Measurements from ENCODE around the gene THOC5. TPM values are rescaled to one million over a fixed set of nuclear protein-coding genes. Genes with fewer than 3 reads are reported as not detected.
"Not testable (repeated sequence)": the region's sequence is repeated elsewhere in the genome, so short reads cannot be mapped to it uniquely, and the experiment has no call there.

The THOC5 gene
- polyA plus RNA-seq, 4 donors = 20.7 to 32.4 (median 26.8) TPM

DNA sequence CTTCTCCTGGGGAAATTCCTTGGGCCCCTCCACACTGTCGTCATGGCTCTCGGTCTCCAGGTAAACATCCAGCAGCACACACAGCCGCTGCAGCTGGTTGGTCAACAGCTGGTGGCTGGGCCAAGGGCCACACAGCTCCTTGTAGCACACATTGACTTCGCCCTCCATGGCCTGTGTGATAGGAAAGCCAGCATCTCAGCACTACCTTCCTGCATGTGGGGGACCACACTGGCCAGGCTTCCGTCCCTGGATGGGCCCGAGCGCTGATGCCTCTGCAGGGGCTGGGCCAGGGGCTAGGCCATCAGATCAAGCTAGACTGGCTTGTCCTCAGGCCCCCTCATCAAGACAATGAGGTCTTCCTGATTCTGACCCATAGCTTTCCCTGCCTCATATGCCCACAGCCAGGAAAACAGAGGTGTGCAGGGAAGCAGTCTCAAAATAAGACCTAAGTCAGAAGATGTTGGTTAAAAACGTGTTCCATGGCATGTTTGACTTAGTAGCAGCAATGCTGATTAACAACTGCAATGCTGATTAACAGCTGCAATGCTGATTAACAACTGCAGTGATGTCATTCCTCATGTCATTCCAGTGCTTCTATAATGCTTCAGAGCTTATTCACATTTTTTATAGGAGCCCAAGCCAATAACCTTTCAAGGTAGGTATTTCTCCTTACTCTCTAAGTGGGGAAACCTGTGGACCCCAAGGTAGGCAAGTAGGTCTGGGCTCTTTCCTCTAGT, 42.3 kb downstream of the THOC5 start:
- DNase-seq (ENCODE audit: low read depth in 4 of 4, low spot score in 3 of 4) = no peak

DNA sequence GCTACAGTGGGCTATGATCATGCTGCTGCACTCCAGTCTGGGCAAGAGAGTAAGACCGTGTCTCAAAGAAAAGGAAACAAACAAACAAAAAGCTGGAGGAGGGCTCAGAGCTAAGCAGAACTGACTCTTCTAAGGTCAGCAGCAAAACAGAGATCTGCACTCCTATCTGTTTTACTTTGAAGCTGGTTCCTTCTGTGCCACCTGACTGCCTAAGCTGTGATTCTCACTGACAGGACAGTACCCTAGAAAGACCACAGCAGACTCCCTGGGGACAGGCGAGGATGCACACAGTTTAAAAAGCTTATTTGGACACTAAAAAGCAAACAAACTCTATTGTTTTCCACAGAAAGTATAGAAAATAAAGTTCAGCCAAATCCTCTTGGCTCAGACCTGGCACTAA, 43.0 kb downstream of the THOC5 start:
- no peak for DNase-seq (ENCODE audit: low read depth in 4 of 4, low spot score in 3 of 4)

DNA sequence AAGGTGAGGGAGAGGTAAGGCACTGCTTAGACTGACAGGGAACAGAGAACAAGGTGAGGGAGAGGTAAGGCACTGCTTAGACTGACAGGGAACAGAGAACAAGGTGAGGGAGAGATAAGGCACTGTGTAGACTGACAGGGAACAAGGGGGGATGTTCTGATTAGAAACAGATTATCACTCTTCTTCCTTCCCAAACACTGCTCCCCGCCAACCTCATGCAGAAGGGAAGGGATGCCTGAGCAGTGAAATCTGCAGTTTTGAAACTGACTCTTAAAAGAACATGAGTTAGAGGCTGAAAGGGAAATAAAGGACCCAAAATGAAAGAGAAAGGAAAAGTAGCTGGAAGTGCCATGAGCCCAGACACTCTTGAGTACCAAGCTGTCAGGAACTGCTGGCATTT, 43.7 kb downstream of the THOC5 start:
- no peak for DNase-seq (ENCODE audit: low read depth in 4 of 4, low spot score in 3 of 4)

DNA sequence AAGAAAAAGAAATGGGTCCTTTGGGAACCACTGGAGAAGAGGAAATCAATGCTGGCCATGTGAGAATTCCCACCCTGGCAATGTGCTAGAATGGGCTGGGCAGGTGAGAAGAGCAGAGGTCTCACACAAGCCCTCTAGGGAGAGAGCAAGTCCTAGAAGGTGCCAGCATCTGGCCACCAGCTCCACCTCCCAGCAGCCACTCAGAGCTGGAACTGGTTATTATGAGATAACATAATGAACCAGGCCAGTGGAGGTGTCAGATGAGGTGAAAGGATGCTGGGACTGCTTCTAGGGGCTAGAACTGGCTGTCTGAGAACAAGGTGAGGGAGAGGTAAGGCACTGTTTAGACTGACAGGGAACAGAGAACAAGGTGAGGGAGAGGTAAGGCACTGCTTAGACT, 44.3 kb downstream of the THOC5 start:
- DNase-seq (ENCODE audit: low read depth in 4 of 4, low spot score in 3 of 4) = no peak

DNA sequence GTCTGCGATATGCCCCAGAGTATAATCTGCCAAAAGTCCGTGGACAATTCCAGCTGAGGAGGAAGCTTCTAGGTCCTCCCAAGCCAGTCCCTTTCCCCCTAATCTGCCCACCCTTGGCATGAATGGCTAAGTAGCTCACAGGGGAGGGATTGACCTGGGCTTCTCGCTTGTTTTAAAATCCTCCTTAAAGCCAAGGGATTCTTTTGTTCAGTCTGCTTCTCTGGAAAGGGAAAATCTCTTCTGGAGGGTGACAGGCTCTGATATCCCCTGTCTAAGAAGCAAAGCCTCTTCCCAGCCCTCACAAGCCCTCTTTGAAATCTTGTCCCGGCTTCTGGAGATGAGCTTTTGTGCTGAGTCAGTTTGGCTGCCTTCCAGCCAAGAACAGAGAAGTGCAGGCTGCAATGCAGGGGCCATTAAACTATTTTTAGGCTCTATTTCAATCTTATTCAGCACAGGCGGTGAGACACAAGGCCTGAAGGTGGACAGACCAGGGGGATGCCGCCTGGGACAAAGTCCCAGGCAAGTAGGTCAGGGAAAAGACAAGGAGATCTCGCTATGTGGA, 49.7 kb downstream of the THOC5 start:
- DNase-seq (ENCODE audit: low read depth in 4 of 4, low spot score in 3 of 4) = no peak

DNA sequence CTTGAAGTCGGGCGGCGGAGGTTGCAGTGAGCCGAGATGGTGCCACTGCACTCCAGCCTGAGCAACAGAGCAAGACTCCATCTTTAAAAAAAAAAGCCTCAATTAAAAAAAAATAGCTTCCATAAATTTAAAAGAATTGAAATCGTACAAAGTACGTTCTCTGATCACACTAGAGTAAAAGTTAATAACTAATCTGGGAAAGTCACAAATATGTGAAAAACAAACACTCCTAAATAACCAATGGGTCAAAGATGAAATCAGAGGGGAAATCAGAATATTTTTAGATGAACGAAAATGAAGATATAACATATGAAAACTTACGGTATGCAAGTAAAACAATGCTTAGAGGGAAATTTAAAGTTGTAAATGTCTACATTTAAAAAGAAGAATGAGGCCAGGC, 53.7 kb downstream of the THOC5 start:
- no peak for DNase-seq (ENCODE audit: low read depth in 4 of 4, low spot score in 3 of 4)

DNA sequence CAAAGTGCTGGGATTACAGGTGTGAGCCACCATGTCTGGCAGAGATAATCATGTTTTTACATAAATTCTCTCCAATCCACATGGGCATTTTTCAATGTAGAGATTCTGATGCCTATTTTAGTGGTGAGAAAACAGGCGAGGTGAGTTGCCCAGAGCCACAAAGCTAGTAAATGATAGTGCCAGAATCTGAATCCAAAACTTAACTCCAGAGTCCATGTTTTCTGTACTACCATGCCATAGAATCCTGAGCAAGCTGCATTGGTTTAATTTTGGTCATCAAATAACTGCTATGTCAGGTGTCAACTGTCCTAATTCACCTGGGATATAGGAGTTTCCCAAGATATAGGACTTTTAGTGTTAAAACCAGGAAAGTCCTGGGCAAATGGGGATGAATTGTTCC, 59.9 kb downstream of the THOC5 start:
- DNase-seq (ENCODE audit: low read depth in 4 of 4, low spot score in 3 of 4) = no peak

DNA sequence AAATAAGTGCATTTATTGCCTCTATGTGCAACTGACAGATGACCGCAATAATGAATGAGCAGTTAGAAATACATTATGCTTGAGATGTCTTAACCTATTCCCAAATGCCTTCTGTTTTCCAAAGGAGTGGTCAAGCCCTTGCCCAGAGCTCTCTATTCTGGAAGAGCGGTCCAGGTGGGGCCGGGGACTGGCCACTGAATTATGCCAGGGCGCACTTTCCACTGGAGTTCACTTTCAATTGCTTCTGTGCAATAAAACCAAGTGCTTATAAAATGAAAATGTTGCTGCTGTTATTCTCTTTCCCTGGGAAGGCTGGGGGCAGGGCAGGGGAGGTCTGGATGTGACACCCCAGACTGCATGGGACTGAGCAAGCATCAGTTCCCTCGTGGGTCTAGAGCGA, 62.5 kb downstream of the THOC5 start:
- DNase-seq (ENCODE audit: low read depth in 4 of 4, low spot score in 3 of 4) = no peak

DNA sequence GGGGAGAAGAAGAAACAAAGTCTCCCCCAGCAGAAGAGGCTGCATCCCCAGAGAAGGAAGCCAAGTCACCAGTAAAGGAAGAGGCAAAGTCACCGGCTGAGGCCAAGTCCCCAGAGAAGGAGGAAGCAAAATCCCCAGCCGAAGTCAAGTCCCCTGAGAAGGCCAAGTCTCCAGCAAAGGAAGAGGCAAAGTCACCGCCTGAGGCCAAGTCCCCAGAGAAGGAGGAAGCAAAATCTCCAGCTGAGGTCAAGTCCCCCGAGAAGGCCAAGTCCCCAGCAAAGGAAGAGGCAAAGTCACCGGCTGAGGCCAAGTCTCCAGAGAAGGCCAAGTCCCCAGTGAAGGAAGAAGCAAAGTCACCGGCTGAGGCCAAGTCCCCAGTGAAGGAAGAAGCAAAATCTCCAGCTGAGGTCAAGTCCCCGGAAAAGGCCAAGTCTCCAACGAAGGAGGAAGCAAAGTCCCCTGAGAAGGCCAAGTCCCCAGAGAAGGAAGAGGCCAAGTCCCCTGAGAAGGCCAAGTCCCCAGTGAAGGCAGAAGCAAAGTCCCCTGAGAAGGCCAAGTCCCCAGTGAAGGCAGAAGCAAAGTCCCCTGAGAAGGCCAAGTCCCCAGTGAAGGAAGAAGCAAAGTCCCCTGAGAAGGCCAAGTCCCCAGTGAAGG, 64.3 kb downstream of the THOC5 start:
- not testable (repeated sequence) for DNase-seq (ENCODE audit: low read depth in 4 of 4, low spot score in 3 of 4)

DNA sequence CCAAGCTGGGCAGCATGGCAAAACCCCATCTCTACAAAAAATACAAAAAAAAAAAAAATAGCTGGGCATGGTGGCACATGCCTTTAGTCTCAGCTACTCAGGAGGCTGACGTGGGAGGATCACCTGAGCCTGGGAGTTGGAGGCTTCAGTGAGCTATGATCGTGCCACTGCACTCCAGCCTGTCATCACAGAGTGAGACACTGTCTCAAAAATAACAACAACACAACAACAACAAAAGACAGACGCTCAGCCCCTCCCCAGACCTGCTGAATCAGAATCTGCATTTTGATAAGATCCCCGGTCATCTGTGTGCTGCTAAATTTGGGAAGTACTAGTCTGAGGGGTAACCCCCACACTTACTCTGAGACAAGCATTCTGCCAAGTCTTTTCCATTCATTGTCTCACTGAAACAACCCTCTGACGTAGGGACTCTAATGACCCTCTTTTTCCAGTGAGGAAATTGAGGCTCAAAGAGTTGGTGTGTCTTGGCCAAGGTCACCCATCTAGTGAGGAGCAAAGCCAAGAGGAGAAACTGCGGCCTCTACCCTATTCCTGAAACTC, 66.1 kb downstream of the THOC5 start:
- DNase-seq (ENCODE audit: low read depth in 4 of 4, low spot score in 3 of 4) = no peak

DNA sequence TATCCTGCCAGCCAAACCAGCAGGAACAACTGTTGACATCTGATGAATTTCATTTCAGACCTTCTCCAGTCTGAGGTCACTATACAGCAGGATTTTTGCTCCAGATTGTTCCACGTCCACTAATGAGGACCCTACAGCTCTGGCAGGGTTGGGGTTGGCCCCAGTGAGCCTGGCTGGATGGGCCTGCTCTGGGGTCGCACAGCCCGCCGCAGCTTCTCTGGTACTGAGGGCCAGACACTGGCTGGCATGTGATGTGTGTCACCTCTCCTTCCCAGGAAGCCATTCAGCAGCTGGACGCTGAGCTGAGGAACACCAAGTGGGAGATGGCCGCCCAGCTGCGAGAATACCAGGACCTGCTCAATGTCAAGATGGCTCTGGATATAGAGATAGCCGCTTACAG, 68.1 kb downstream of the THOC5 start:
- DNase-seq (ENCODE audit: low read depth in 4 of 4, low spot score in 3 of 4) = no peak

DNA sequence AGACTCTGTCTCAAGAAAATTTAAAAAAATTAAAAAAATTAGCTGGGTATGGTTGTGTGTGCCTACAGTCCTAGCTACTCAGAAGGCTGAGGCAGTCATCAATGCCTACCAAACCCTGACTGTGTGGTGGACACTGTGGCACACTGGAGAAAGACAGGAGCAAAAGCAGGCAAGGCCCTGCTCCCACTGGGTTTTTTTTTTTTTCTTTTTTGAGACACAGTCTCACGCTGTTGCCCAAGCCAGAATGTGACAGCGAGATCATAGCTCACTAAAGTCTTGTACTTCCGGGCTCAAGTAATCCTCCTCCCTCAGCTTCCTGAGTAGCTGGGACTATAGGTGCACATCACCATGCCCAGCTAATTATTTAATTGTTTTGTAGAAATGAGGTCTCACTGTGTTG, 68.9 kb downstream of the THOC5 start:
- no peak for DNase-seq (ENCODE audit: low read depth in 4 of 4, low spot score in 3 of 4)

DNA sequence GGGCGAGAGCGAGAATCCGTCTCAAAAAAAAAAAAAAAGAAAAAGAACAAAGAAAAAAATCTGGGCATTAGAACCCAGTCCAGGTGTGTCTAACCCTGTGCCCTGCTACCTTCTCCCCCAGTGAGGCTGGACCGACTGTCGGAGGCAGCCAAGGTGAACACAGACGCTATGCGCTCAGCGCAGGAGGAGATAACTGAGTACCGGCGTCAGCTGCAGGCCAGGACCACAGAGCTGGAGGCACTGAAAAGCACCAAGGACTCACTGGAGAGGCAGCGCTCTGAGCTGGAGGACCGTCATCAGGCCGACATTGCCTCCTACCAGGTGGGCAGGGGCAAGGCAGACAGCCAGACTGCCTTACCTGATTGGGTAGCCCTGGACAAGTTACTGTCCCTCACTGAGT, 70.3 kb downstream of the THOC5 start:
- DNase-seq (ENCODE audit: low read depth in 4 of 4, low spot score in 3 of 4) = no peak

DNA sequence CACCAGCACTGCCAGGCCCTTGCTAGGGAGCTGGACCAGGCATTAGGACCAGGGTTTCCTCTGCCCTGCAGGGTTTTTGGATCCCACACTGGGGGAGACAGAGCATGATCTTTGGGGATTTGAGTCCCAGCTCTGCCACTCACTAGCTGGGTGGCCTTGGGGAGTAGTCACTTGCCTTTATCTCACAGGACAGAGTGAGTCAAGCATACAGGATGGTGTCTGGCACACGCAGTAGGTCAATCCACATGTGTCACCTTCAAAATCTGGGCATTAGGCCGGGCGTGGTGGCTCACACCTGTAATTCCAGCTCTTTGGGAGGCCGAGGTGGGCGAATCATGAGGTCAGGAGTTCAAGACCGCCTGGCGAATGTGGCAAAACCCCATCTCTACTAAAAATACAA, 70.8 kb downstream of the THOC5 start:
- DNase-seq (ENCODE audit: low read depth in 4 of 4, low spot score in 3 of 4) = no peak

DNA sequence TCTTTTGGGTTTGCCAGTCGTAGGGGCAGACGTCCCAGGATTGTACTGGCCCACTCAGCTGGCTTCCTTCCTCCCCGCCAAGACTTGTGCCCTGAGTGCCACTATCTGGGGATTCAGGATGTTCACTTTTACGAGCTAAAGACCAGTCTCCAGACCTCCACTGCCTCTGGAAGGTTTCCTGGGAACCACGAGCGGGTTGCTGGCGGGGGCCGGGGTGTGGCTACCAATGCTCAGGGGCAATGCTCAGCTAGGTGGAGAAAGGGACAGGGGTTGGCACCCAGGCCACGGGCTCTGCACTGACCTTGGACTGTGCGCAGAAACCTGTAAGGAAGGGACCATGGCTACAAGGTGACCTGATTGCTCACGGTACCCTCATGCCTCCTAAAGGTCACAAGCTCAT, 71.3 kb downstream of the THOC5 start:
- DNase-seq (ENCODE audit: low read depth in 4 of 4, low spot score in 3 of 4) = no peak

DNA sequence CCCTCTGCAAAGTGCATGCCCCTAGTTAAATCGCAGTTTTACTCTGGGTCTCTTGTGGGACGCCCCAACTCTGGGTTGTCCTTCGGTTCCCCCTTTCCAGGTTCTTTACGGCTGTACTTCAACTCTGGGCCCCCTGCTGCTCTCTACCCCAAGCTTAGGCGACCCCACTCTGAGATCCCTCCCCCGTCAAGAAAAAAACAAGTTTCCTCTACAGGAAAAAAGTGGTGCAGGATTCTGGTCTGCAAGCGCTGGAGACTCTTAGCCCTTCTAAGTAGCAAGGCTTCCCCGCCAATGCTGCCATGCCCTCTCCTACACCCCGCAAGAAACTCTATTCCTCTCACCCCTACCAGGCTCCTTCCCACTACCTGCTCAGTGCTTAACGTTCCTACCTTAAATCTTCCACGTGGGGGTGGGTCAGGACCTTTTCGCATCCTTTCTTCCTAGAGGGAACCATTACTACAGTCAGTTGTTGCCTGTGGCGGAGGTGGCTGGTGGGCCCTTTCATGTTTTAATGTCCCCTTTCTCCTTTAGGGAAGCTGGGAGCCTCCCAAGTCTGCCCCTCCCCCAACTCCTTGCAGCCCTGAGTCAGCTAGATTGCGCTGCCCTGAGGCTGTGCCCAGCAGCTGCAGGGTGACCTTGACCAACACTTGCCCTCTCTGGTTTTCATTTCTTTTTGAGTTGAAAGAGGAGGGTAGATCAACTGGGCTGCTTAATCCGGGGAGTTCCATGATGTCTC, 72.1 kb downstream of the THOC5 start:
- DNase-seq (ENCODE audit: low read depth in 4 of 4, low spot score in 3 of 4) = no peak

DNA sequence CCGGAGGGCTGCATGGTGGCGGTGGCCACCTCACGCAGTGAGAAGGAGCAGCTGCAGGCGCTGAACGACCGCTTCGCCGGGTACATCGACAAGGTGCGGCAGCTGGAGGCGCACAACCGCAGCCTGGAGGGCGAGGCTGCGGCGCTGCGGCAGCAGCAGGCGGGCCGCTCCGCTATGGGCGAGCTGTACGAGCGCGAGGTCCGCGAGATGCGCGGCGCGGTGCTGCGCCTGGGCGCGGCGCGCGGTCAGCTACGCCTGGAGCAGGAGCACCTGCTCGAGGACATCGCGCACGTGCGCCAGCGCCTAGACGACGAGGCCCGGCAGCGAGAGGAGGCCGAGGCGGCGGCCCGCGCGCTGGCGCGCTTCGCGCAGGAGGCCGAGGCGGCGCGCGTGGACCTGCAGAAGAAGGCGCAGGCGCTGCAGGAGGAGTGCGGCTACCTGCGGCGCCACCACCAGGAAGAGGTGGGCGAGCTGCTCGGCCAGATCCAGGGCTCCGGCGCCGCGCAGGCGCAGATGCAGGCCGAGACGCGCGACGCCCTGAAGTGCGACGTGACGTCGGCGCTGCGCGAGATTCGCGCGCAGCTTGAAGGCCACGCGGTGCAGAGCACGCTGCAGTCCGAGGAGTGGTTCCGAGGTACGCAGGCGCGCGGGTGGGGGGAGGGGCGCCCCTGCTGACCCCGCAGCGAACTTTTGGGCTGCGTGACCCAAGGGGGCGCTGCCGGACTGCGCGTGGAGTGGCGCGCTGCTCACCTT, 72.9 kb downstream of the THOC5 start:
- DNase-seq (ENCODE audit: low read depth in 4 of 4, low spot score in 3 of 4) = peak in 1 of 4 donors; percentile 55

DNA sequence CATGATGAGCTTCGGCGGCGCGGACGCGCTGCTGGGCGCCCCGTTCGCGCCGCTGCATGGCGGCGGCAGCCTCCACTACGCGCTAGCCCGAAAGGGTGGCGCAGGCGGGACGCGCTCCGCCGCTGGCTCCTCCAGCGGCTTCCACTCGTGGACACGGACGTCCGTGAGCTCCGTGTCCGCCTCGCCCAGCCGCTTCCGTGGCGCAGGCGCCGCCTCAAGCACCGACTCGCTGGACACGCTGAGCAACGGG, 73.4 kb downstream of the THOC5 start:
- DNase-seq (ENCODE audit: low read depth in 4 of 4, low spot score in 3 of 4) = no peak

DNA sequence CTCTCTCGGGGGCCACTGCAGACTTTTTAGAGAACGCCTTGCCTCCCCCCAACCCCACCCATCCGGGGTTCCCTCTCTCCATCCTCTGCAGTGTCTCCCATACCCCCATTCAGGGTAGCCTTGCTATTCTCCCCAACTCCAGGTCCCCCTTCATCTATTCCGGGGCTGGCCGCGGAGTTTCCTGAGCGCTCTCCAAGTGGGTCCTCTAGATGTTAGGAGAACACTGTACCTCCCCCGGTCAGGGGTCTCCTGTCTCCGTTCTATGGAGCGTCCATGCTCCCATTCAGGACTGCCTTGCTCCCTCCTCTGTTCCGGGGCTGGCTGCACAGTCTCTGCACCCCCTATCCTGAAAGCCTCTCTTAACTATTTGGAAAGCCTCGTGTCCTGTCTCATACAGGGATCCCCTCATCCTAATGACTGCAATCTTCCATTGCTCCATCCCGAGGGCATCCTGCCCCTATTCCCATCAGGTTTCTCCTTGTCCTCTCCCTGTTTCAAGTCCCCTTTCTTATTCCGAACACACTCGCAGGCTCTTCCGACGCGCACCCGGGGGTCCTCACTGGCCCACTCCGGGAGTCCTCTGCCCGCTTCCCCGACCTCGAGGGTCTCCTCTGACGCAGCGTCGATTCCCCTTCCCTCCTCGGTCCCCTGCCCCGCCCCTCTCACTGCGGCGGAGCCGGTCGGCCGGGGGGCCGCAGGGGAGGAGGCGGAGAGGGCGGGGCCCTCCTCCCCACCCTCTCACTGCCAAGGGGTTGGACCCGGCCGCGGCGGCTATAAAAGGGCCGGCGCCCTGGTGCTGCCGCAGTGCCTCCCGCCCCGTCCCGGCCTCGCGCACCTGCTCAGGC, 73.9 kb downstream of the THOC5 start, which contains the start of gene NEFH:
Gene NEFH (plus strand): TSS at position 802 of the 845 bp plus-strand sequence. CDS start 45 bp downstream, outside the sequence.
- DNase-seq (ENCODE audit: low read depth in 4 of 4, low spot score in 3 of 4) = no peak
